ENCODE measurements around the gene NDNF. TPM values are rescaled to one million over a fixed set of nuclear protein-coding genes. Genes with fewer than 3 reads are reported as not detected.

The NDNF gene
- total RNA-seq, 1 experiment from 2014 or later, result 0.22 TPM

DNA sequence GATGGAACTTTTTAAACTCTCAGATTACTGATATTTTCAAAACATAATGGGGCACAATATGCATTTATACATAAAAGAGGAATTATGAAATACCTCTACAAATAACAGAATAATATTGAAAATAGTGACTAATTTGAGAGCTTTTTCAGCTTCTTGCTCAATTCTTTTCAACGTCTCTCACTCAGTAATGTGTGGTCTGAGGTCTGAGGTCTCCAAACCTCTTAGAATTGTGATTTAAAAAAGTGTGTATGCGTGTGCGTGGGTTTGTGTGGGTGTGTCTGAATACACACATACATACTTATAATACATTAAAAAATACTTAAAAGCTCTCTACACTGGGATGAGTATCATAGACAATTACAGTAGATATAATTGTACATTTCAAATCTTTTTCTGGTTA, 7.9 kb downstream of the NDNF start:
- Histone ChIP-seq H3K27ac (ENCODE audit: low read depth, low read length) (no peak overlapping the region), H2AFZ (ENCODE audit: low read depth, low read length, poor library complexity, severe bottlenecking) (no peak overlapping the region), H3K27me3 (ENCODE audit: insufficient read depth, low read length) (no peaks in the 10 kb centered on the region), H3K9me2 (ENCODE audit: insufficient read depth) (no peaks in the 10 kb centered on the region), H3K36me3 (ENCODE audit: control insufficient read depth in 1 of 2, insufficient read depth in 2 of 2, low read length in 2 of 2) (no peaks in the 10 kb centered on the region), H3K79me2 (ENCODE audit: insufficient read depth, low read length) (no peaks in the 10 kb centered on the region), H3K4me3 (replicated peaks in 1 of 2; ENCODE audit: low read depth in 1 of 2, low read length in 2 of 2) (no peak overlapping the region), H3K9ac (ENCODE audit: low read length) (no peak overlapping the region), H4K20me1 (ENCODE audit: insufficient read depth) (no peaks in the 10 kb centered on the region), H3K4me2 (ENCODE audit: low read length) (no peak overlapping the region), H3K4me1 (ENCODE audit: control insufficient read depth in 1 of 2, insufficient read depth in 2 of 2, low read length in 2 of 2) (no peaks in the 10 kb centered on the region), H3K9me3 (ENCODE audit: control insufficient read depth in 1 of 2, insufficient read depth in 1 of 2, low read depth in 1 of 2, low read length in 2 of 2) (no peaks in the 10 kb centered on the region)
- DNase-seq (ENCODE audit: low read depth, low spot score) (no peak), ATAC-seq (no peak)
- BruUV-seq (replicated peaks), result no TSS peak
- ChIA-PET POLR2A (no interaction called here), CTCF (no interaction called here), RAD21 (ENCODE audit: low non-redundant PET in 1 of 2, low total read pairs in 2 of 2, uncharacterized antibody in 2 of 2, unreplicated experiment in 2 of 2) (no interaction called here)
- intact Hi-C loops (cut with micrococcal nuclease), result no loop called here
- TF ChIP-seq ZNF274 (IDR thresholded peaks at IDR 0.05; ENCODE audit: low read depth, low read length) (no peak), EGR1 (IDR thresholded peaks at IDR 0.05; ENCODE audit: low read depth) (no peak), SRF (IDR thresholded peaks at IDR 0.05; ENCODE audit: low read depth) (no peak), RAD21 (IDR thresholded peaks at IDR 0.05; ENCODE audit: low read depth) (no peak), TCF7L2 (IDR thresholded peaks at IDR 0.05; ENCODE audit: borderline replicate concordance, extremely low read depth, insufficient read depth, insufficient read length) (no peak)
- TF ChIP-seq, protein P1, sequence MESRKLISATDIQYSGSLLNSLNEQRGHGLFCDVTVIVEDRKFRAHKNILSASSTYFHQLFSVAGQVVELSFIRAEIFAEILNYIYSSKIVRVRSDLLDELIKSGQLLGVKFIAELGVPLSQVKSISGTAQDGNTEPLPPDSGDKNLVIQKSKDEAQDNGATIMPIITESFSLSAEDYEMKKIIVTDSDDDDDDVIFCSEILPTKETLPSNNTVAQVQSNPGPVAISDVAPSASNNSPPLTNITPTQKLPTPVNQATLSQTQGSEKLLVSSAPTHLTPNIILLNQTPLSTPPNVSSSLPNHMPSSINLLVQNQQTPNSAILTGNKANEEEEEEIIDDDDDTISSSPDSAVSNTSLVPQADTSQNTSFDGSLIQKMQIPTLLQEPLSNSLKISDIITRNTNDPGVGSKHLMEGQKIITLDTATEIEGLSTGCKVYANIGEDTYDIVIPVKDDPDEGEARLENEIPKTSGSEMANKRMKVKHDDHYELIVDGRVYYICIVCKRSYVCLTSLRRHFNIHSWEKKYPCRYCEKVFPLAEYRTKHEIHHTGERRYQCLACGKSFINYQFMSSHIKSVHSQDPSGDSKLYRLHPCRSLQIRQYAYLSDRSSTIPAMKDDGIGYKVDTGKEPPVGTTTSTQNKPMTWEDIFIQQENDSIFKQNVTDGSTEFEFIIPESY (IDR thresholded peaks at IDR 0.05; ENCODE audit: extremely low read depth, insufficient replicate concordance, low read length), result no peak

DNA sequence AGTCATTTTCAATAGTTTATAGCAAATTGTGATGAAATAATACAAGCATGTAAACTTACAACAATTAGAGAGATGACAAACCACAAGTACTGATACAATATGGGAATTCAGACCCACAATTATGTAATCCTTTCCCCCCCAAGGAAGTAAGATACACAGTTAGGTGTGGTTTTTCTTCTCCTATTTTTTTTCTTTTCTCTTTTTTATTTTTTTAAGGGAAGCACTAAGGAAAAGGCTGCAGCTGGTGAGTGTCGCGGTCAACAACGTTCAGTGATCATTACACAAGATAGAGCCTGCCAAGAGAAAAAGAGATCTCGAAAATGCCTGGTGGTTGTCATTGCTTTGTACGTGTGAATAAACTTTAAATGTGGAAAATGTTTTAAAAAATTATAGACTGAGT, 9.8 kb downstream of the NDNF start:
- H3K9me3 ChIP-seq (ENCODE audit: control insufficient read depth in 1 of 2, insufficient read depth in 1 of 2, low read depth in 1 of 2, low read length in 2 of 2), result no peaks in the 10 kb centered on the region
- H3K9ac ChIP-seq (ENCODE audit: low read length), result no peak overlapping the region
- no peaks in the 10 kb centered on the region for H3K9me2 ChIP-seq (ENCODE audit: insufficient read depth)
- H3K4me1 ChIP-seq (ENCODE audit: control insufficient read depth in 1 of 2, insufficient read depth in 2 of 2, low read length in 2 of 2), result no peaks in the 10 kb centered on the region
- H3K4me3 ChIP-seq (replicated peaks in 1 of 2; ENCODE audit: low read depth in 1 of 2, low read length in 2 of 2), result no peak overlapping the region
- H3K4me2 ChIP-seq (ENCODE audit: low read length), result no peak overlapping the region
- no TSS peak for BruUV-seq (replicated peaks)
- ATAC-seq (no peak), DNase-seq (ENCODE audit: low read depth, low spot score) (no peak)
- H3K27ac ChIP-seq (ENCODE audit: low read depth, low read length), result no peak overlapping the region
- TF ChIP-seq POLR2AphosphoS5 (IDR thresholded peaks at IDR 0.05; ENCODE audit: low read depth, low read length) (no peak), ELF1 (IDR thresholded peaks at IDR 0.05; ENCODE audit: borderline replicate concordance, low read depth) (no peak), CEBPB (IDR thresholded peaks at IDR 0.05; ENCODE audit: low read depth) (no peak), SP1 (IDR thresholded peaks at IDR 0.05; ENCODE audit: low read depth) (no peak), EZH2 (IDR thresholded peaks at IDR 0.05) (no peak)
- no peaks in the 10 kb centered on the region for H3K27me3 ChIP-seq (ENCODE audit: insufficient read depth, low read length)
- ChIA-PET CTCF (no interaction called here), POLR2A (no interaction called here), RAD21 (ENCODE audit: low non-redundant PET in 1 of 2, low total read pairs in 2 of 2, uncharacterized antibody in 2 of 2, unreplicated experiment in 2 of 2) (no interaction called here)
- intact Hi-C loops (cut with micrococcal nuclease), result no loop called here
- H3K36me3 ChIP-seq (ENCODE audit: control insufficient read depth in 1 of 2, insufficient read depth in 2 of 2, low read length in 2 of 2), result no peaks in the 10 kb centered on the region
- no peaks in the 10 kb centered on the region for H4K20me1 ChIP-seq (ENCODE audit: insufficient read depth)
- no peaks in the 10 kb centered on the region for H3K79me2 ChIP-seq (ENCODE audit: insufficient read depth, low read length)
- H2AFZ ChIP-seq (ENCODE audit: low read depth, low read length, poor library complexity, severe bottlenecking), result no peak overlapping the region

Measured in HCT116 (cell line).